ENCODE results near the gene COL12A1.

COL12A1 gene

DNA sequence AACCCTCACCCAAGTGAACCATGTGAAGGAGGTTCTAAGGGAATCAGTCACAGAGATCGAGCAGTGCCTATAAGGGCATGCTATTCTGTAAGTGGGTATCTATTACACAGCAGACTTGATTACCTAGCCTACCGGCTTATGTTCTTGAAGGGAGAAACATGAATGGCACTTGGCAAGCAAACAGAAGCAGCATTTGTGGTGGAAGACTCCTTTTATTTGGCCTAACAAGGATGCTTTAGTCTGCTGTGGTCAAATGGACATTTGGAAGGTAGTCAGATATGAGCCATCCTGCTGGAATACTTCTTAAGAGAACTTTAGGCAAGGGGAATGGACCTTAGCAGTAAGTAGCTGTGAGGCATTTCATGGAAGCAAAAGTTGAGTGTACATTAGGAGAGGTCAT, 126.3 kb downstream of the COL12A1 start:
- Mint-ChIP-seq H3K36me3 (ENCODE audit: low read depth) (no peaks in the 10 kb centered on the region), H3K9me3 (no peaks in the 10 kb centered on the region), H3K27me3 (peaks cover 6% of the 10 kb centered on the region), H3K4me3 (no peak overlapping the region), H3K4me1 (ENCODE audit: low read depth) (no peaks in the 10 kb centered on the region), H3K27ac (no peak overlapping the region)
- intact Hi-C loops (cut with micrococcal nuclease): no loop called here

DNA sequence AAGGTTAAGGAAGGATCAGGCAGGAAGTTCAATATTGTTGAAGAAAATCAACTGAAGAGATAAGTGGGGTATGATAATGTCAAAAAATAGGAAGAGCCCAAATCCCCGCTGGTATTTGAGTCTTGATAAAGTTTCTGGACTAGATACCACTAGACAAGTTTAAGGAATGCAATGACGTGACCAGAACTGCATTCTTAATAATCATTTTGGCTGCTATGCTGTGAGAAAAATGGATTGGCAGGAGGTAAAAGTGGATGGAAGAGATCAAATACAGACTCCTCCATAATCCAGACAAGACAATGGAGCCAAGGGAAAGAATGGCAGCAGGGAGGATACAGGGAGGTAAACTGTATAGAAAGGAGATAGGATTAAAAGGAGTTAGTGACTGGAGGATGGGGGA, 128.2 kb downstream of the COL12A1 start:
- no peaks in the 10 kb centered on the region for H3K4me1 Mint-ChIP-seq (ENCODE audit: low read depth)
- no peaks in the 10 kb centered on the region for H3K27me3 Mint-ChIP-seq
- no peaks in the 10 kb centered on the region for H3K36me3 Mint-ChIP-seq (ENCODE audit: low read depth)
- no peak overlapping the region for H3K4me3 Mint-ChIP-seq
- intact Hi-C loops (cut with micrococcal nuclease): no loop called here
- no peak overlapping the region for H3K27ac Mint-ChIP-seq
- no peaks in the 10 kb centered on the region for H3K9me3 Mint-ChIP-seq

DNA sequence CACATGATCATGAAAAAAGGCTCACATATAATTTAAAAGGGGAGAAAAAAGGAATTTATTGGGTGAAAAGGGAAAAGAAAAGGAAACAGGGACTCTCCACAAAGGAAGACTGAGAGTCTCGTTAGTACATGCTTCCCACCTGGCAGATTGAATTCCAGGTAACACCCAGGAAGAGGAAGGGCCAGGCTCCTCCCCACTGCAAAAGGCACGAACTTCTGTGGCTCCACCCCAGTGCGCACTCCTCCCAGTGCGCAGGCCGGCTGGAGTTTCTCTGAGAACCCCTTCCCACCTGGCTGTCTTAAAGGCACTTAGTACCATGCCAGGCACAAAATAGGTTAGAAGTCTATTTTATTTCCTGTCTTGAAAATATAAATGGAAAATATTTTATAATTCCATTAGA, 129.8 kb downstream of the COL12A1 start:
- H3K27ac Mint-ChIP-seq: no peak overlapping the region
- no peak overlapping the region for H3K4me3 Mint-ChIP-seq
- H3K4me1 Mint-ChIP-seq (ENCODE audit: low read depth): no peaks in the 10 kb centered on the region
- no peaks in the 10 kb centered on the region for H3K36me3 Mint-ChIP-seq (ENCODE audit: low read depth)
- no peaks in the 10 kb centered on the region for H3K27me3 Mint-ChIP-seq
- intact Hi-C loops (cut with micrococcal nuclease): no loop called here
- H3K9me3 Mint-ChIP-seq: no peaks in the 10 kb centered on the region

DNA sequence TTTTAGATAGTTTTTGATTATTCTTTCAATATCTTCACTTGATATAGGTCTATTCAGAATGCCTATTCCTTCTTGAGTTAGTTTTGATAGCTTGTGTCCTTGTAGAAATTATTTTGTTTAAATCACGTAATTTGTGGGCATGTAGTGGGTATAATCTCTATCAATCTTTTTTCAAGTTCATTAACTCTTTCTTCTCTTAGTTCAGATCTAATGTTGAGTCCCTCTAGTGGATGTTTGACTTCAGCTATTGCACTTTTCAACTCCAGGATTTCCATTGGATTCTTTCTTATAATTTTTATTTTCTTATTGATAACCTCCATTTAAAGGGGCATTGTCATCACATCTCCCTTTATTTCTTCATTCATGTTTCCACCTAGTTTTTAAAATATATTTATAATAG, 135.6 kb downstream of the COL12A1 start:
- Mint-ChIP-seq H3K27me3 (no peaks in the 10 kb centered on the region), H3K9me3 (no peaks in the 10 kb centered on the region), H3K36me3 (ENCODE audit: low read depth) (no peaks in the 10 kb centered on the region), H3K27ac (no peak overlapping the region), H3K4me1 (ENCODE audit: low read depth) (no peaks in the 10 kb centered on the region), H3K4me3 (no peak overlapping the region)
- intact Hi-C loops (cut with micrococcal nuclease): no loop called here

DNA sequence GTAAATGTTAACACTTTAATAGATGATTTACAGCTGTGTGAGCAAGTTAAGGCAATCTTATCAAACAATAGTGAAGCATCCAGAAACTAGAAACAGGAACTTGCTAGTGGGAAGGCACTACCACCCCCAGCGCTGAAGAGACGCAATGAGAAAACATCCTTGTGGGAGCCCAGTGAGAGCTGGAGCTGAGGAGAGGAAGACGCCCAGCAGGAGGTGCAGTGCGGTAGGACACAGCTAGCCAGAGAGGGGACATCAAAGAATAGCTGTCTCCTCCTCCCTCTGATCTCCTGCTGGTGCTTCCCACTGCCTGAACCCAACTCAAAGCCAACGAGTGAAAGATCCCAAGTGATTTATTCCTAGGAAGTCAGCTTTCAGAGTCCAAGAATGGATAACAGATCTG, 140.3 kb downstream of the COL12A1 start:
- H3K4me1 Mint-ChIP-seq (ENCODE audit: low read depth): no peaks in the 10 kb centered on the region
- no peaks in the 10 kb centered on the region for H3K27me3 Mint-ChIP-seq
- no peaks in the 10 kb centered on the region for H3K9me3 Mint-ChIP-seq
- intact Hi-C loops (cut with micrococcal nuclease): no loop called here
- no peaks in the 10 kb centered on the region for H3K36me3 Mint-ChIP-seq (ENCODE audit: low read depth)
- no peak overlapping the region for H3K27ac Mint-ChIP-seq
- H3K4me3 Mint-ChIP-seq: no peak overlapping the region

DNA sequence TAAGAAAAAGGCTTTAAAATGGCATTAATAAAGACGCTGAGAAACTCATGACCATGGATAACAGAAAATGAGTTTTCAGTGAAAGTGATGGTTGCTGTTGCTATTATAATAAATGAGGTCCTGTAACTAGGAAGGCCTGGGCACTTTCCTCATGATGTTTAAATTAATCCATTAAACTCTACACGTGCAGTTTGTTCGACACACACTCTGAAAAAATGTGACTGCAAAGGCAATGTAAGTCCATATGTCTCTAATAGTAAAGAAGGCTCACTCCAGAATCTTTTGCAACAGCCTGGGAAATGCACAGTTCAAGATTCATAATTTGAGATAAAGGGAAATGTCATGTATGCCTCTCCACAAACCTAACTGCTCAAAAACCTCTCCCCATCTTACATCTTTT, 153.4 kb downstream of the COL12A1 start:
- Mint-ChIP-seq H3K4me1 (ENCODE audit: low read depth) (no peaks in the 10 kb centered on the region), H3K27ac (no peak overlapping the region), H3K9me3 (peaks cover 5% of the 10 kb centered on the region), H3K27me3 (no peaks in the 10 kb centered on the region), H3K4me3 (no peak overlapping the region), H3K36me3 (ENCODE audit: low read depth) (no peaks in the 10 kb centered on the region)
- intact Hi-C loops (cut with micrococcal nuclease): no loop called here

DNA sequence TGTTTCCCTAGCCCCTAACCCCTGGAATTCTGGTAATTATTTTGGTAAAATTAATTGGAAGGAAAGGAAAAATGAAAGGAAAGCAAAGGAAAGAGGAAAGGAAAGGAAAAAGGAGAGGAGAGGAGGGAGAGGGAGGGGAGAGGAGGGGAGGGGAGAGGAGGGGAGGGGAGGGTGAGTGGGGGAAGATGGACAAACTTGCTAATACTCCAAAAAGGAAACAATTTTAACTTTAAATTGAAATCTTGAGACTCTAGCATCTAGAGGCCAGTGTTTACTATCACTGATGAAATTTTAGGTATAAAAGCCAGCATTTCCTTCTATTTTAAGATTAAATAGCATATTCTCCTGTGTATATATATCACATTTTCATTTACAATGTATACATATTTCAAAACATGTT, 156.5 kb downstream of the COL12A1 start:
- Mint-ChIP-seq H3K36me3 (ENCODE audit: low read depth) (no peaks in the 10 kb centered on the region), H3K9me3 (peaks cover 15% of the 10 kb centered on the region), H3K27me3 (no peaks in the 10 kb centered on the region)

DNA sequence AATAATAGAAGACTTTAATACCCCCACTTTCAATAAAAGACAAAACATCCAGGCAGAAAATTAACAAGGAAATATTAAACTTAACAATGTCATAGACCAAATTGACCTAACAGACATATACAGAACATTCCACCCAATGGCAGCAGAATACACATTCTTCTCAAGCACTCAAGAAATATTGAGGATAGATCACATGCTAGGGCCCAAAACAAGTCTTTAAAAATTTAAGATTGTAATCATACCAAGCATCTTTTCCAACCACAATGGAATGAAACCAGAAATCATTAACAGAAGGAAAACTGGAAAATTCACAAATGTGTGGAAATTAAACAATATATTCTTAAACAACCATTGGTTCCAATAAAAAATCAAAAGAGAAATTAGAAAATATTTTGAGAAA, 161.0 kb downstream of the COL12A1 start:
- Mint-ChIP-seq H3K4me1 (ENCODE audit: low read depth) (no peaks in the 10 kb centered on the region), H3K36me3 (ENCODE audit: low read depth) (no peaks in the 10 kb centered on the region), H3K27ac (no peak overlapping the region), H3K4me3 (no peak overlapping the region), H3K27me3 (no peaks in the 10 kb centered on the region), H3K9me3 (peaks cover 23% of the 10 kb centered on the region)
- intact Hi-C loops (cut with micrococcal nuclease): no loop called here

More for the DNA sequence above, 156.5 kb downstream of the COL12A1 start:
- no peak overlapping the region for H3K27ac Mint-ChIP-seq
- intact Hi-C loops (cut with micrococcal nuclease): no loop called here
- H3K4me3 Mint-ChIP-seq: no peak overlapping the region
- H3K4me1 Mint-ChIP-seq (ENCODE audit: low read depth): no peaks in the 10 kb centered on the region

DNA sequence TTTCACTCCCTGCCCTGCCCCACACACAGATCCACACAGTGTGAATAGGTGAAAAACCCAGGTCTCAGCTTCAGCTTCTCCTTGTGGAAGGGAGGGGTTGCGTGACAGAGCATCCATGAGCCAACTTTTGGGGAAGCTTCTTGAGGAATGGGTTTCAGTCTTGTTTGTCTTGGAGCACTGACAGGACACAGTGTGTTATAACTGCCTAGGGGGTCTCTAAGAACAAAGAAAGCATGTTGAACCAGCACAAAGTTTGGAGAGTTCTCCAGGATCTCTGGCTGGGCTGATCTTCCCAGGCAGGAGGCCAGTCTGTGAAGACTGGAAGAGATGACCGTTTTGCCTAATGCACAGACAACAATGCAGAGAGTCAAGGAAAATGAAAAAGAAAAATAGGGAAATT, 164.5 kb downstream of the COL12A1 start:
- Mint-ChIP-seq H3K4me1 (ENCODE audit: low read depth) (no peaks in the 10 kb centered on the region), H3K27ac (no peak overlapping the region), H3K36me3 (ENCODE audit: low read depth) (no peaks in the 10 kb centered on the region)

More for the DNA sequence above, 164.5 kb downstream of the COL12A1 start:
- Mint-ChIP-seq H3K4me3 (no peak overlapping the region), H3K9me3 (peaks cover 23% of the 10 kb centered on the region), H3K27me3 (no peaks in the 10 kb centered on the region)
- intact Hi-C loops (cut with micrococcal nuclease): no loop called here

Measured in dendritic cell treated with granulocyte-macrophage colony-stimulating factor and Interleukin-4, amounts not matched to agents 40 ng/mL and 50 ng/mL, for 4 days (primary cell).